ENCODE measurements around the gene CAMTA1.

CAMTA1 gene

DNA sequence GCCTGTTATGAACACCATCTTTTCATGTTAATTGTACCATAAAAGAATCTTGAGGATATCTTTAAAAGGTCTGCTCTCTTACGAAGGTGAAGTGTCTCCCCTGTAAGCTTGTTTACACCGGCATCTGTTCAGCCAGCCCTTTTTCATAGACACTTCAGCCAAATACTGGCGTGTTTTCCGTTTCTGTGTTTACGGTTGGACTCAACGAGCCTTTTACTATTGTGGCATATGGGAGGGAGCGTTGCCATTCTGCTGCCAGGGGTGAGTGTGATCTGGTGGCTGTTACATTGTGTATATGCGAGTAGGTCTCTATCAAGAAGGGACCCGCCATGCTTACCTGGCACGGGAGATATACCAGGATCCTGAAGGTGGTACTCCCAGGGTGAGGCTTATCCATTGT lies 433.8 kb downstream of the CAMTA1 start:
- TF ChIP-seq JUND (IDR thresholded peaks at IDR 0.05; ENCODE audit: low read depth) = no peak
- DNase-seq (ENCODE audit: low read depth in 1 of 2, low spot score in 1 of 2) = no peak
- in situ Hi-C loops (cut with HindIII; ENCODE audit: low pct_unique_long_range_greater_than_20kb, low sequenced_read_pairs) = no loop called here

DNA sequence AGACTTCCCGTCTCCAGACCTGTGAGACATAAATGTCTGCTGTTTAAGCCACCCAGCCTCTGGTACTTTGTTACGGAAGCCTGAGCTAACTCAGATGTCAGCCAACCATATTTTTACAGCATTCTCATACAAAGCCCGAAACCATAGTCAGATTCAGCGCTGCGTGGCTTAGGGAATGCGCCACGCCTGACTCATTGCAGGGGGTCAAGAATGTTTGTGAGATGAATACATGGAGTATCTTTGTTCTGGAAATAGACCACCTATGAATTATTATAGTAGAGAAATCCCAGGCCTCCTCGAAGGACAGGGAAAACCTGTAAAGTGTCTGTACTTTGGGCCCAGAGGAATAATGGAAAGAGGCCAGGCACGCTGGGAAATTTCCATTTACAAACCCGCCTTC lies 434.8 kb downstream of the CAMTA1 start:
- in situ Hi-C loops (cut with HindIII; ENCODE audit: low pct_unique_long_range_greater_than_20kb, low sequenced_read_pairs) = no loop called here
- no peak for DNase-seq (ENCODE audit: low read depth in 1 of 2, low spot score in 1 of 2)
- no peak for TF ChIP-seq JUND (IDR thresholded peaks at IDR 0.05; ENCODE audit: low read depth)

DNA sequence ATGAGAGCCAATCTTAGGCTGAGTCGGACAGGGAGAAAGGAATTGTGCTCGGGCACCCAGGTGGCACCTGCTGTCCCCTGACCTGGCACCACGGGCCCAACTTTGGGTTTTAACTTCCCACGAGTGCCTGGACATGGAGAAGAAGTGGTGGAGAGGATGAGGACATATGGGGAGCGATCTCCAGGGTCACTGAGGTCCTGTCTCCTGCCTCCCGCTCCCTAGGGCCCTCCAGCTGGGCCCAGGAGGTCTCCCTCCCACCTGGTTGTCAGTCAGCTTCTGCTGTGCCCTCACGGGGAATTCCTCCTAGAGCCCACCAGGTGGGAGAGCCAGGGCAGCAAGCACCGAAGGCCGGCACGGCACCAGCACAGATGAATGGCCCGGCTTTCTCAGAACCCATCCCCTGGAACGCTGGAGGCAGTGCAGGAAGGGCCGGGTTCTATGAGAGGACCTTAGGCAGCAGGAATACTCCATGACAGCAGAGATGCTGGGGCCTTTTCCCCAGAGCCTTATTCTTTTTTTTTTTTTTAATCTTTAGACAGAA lies 435.5 kb downstream of the CAMTA1 start:
- in situ Hi-C loops (cut with HindIII; ENCODE audit: low pct_unique_long_range_greater_than_20kb, low sequenced_read_pairs) = no loop called here
- DNase-seq (ENCODE audit: low read depth in 1 of 2, low spot score in 1 of 2) = no peak
- TF ChIP-seq JUND (IDR thresholded peaks at IDR 0.05; ENCODE audit: low read depth) = no peak

DNA sequence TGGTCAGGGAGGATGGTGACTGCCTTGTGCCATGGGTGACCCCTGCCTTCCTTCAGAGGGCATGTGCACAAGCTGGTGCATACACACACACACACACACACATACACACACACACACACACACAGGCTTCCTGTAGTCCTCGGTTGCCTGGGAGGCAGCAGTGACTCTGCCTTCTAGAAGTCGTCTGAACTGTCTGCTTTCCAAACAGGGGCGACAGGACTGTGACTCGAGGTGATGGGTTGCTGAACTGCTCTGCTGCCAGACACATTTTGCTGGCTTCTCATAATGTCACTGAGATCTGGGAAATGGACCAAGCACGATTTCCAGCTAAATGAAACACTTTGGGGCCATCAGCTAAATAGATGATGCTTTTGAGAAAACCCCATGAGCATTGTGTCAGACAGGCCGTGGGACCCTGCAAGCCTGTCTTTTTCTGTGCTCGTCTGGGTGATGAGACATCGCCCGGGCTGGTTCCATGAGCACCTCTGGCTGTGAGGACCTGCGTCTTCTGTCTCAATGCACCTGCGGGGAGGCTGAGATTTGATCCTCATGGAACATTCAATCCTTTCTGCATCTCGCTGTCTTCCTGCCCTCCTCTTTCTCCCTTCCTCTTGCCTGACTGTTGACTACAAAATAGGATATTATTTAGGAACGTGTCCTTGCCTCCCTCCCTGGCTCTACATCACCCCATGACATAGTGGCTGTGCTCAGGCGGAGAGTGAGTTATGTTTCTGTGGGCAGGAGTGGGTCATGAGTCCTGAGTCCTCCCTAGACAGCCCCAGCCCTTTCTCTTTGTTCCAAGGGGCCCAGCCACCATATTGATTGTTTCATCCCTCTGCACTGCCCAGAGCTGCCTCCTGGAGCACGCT lies 436.8 kb downstream of the CAMTA1 start:
- no peak for DNase-seq (ENCODE audit: low read depth in 1 of 2, low spot score in 1 of 2)
- in situ Hi-C loops (cut with HindIII; ENCODE audit: low pct_unique_long_range_greater_than_20kb, low sequenced_read_pairs) = no loop called here
- TF ChIP-seq JUND (IDR thresholded peaks at IDR 0.05; ENCODE audit: low read depth) = no peak

DNA sequence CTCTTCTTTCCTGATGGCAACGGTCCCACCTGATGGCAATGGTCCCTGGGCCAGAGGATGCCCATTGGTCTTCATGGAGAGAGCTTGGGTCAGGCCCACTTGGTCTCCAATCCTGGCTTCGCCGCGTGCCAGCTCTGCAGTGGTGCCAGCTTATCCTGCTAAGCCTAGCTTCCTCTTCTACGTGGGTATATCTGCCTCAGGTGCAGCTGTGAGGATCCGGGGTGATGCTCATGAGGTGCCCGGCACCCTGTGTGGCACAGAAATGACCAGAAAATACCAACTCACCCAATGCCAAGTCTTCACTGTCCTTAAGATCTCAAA lies 437.4 kb downstream of the CAMTA1 start:
- in situ Hi-C loops (cut with HindIII; ENCODE audit: low pct_unique_long_range_greater_than_20kb, low sequenced_read_pairs) = no loop called here
- no peak for TF ChIP-seq JUND (IDR thresholded peaks at IDR 0.05; ENCODE audit: low read depth)
- no peak for DNase-seq (ENCODE audit: low read depth in 1 of 2, low spot score in 1 of 2)

DNA sequence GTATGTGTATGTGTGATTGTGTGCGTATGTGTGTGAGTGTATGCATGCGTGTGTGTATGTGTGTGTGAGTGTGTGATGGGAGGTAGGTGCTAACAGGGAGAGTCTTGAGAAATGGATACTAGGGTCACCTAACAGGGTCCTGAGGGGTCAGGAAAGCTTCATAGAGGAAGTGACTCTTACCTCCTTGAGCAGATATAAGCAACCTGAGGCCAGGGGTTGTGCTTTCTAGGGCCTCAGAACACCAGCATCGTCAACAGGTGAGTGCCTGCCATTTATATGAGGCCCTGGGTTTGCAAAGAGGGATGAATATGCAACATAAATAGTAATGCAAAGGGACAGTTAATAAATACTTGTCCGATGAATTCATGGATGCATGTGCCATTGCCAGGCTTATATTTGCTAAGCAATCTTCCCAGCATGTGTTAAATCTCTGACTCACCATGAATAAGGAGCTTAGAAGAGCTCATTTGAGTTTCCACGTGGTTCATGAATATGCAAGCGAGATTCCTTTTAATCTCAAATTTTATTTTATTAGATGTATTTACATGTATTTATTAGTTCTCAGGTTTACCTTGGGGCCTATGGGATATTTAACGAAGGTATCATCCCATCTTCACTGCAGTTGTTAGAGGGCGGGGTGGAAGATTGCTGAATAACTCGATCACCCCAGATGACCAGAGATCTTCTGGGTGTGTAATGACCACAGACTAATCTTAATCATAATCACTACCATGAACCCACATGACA lies 438.3 kb downstream of the CAMTA1 start:
- TF ChIP-seq JUND (IDR thresholded peaks at IDR 0.05; ENCODE audit: low read depth) = no peak
- in situ Hi-C loops (cut with HindIII; ENCODE audit: low pct_unique_long_range_greater_than_20kb, low sequenced_read_pairs) = no loop called here
- peak; percentile 9 to 26 for DNase-seq (ENCODE audit: low read depth in 1 of 2, low spot score in 1 of 2)

DNA sequence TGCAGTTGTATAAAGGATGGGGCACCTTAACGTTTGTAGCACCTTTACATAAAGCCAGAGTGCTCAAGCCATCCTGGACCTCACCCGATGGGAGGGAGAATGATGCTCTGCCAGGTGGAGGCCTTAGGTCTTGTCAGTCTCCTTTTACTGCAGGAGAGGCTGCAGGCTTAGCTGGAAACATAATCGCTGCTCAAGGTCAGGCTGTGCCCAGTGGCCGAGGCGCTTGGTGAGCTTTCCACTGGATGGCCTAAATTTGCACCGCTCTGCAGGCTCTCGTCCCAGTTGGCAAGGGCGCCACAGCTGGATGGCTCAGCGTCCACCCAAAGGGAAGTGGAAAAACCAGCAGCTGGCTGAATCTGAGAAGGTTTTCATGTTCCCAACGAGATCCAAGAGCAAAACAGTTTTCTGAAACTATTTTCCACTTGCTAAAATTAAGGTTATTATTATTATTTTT lies 438.9 kb downstream of the CAMTA1 start:
- TF ChIP-seq JUND (IDR thresholded peaks at IDR 0.05; ENCODE audit: low read depth) = no peak
- in situ Hi-C loops (cut with HindIII; ENCODE audit: low pct_unique_long_range_greater_than_20kb, low sequenced_read_pairs) = no loop called here
- peak in 1 of 2 experiments; percentile 5 for DNase-seq (ENCODE audit: low read depth in 1 of 2, low spot score in 1 of 2)

DNA sequence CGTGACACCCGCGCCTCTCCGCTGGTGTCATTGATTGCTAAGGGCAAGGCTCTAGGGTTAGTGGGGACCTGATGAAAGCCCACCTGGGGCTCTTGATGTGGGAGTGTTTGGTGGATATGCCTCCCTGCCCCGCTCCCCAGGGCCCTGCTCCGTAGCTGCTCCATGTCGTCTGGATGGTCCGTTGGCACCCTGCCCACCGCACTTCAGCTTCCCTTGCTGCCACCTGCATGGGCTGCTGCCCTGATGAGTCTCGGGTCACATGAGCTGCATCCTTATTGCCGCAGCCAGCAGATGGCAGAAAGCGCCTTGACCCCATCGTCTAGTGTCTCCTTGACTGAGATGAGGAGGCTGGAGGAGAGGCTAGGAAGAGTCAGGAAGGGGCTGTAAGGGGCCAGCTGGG lies 439.4 kb downstream of the CAMTA1 start:
- in situ Hi-C loops (cut with HindIII; ENCODE audit: low pct_unique_long_range_greater_than_20kb, low sequenced_read_pairs) = no loop called here
- DNase-seq (ENCODE audit: low read depth in 1 of 2, low spot score in 1 of 2) = peak in 1 of 2 experiments; percentile 55
- TF ChIP-seq JUND (IDR thresholded peaks at IDR 0.05; ENCODE audit: low read depth) = no peak

DNA sequence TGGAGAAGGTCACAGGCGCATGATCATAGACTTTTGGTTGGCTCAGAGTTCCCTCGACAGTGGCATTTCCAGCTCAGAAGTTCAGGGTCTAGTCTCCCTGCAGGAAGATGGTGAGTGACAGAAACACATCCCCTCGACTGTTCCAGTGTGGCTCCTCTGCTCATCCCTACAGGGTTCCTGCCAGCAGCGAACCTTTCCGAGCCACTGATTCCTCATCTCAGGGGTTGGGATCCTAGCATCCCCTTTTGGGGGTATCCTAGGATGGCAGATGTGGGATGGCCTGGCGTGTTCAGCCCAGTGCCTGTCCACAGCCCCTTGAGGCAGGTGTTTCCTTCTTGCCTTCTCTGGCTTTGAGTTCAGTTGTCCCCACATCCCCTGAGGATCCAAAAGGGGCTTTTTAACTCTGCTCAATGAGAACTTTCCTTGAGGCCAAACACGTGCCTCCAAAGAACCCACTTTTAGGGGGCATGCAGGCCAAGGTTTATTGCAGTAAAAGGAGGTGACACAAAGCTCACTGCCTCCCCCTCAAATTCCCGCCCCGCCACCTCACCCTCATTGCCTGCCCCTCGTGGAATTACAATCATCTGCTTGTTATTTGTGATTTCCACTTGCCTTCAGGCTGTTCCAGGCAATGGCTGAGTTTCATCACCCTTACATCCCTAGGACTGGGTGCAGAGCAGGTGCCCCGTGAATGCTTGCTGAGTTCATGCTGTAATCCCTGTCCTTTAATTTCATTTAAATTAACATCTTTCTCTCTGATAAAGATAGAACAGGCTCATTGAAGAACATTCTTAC lies 440.7 kb downstream of the CAMTA1 start:
- DNase-seq (ENCODE audit: low read depth in 1 of 2, low spot score in 1 of 2) = no peak
- in situ Hi-C loops (cut with HindIII; ENCODE audit: low pct_unique_long_range_greater_than_20kb, low sequenced_read_pairs) = no loop called here
- TF ChIP-seq JUND (IDR thresholded peaks at IDR 0.05; ENCODE audit: low read depth) = no peak

DNA sequence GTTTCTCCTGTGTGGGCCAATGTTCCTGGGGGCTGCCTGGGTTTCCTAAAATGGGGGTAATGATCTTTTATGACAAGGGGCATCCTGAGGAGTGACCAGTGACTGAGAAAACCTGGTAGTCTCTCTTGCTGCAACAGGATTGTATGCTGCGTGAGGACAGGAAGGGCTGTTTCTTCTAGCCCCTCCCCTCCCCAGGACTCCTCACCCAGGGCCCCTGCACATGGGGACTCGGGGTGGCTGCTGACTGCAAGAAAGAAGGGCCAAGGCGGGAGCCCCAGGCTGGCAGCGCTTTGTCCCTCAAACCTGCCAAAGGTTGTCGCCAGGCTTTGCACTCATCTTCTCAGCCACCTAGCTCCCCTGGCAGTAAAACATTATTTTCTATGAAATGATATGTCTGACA lies 442.4 kb downstream of the CAMTA1 start:
- no peak for TF ChIP-seq JUND (IDR thresholded peaks at IDR 0.05; ENCODE audit: low read depth)
- in situ Hi-C loops (cut with HindIII; ENCODE audit: low pct_unique_long_range_greater_than_20kb, low sequenced_read_pairs) = no loop called here
- DNase-seq (ENCODE audit: low read depth in 1 of 2, low spot score in 1 of 2) = no peak

DNA sequence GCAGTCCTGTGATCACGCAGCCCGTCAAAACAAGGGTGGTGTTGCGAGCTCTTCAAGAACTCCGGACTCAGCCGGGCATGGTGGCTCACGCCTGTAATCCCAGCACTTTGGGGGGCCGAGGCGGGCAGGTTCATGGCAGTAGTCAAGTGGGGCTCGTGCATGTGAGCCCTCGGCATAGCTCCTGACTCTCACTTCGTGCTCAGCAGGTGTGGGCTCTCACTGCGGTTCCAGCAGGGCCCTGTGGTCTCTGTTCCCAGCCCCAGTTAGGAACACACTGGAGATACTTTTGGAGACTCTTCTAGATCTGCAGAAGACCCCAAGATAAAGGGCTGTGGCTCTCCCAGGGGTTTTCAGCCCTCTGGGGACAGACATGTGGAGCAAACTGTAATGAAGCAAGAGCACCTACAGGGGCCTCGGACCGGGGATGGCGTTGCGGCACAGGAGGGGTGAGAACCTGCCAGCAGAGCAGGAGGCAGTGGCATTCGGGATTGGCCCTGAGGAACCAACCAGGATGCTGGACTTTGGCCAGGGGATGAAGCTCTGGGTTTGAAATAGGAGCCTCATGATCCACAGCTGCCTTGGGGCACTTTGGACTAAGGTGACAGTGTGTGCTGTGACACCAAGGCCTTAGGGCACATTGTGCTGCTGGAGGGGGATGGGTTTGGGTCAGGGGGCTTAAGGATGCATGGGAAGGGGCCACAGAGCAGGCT lies 443.2 kb downstream of the CAMTA1 start:
- DNase-seq (ENCODE audit: low read depth in 1 of 2, low spot score in 1 of 2) = peak in 1 of 2 experiments; percentile 73
- in situ Hi-C loops (cut with HindIII; ENCODE audit: low pct_unique_long_range_greater_than_20kb, low sequenced_read_pairs) = no loop called here
- no peak for TF ChIP-seq JUND (IDR thresholded peaks at IDR 0.05; ENCODE audit: low read depth)

DNA sequence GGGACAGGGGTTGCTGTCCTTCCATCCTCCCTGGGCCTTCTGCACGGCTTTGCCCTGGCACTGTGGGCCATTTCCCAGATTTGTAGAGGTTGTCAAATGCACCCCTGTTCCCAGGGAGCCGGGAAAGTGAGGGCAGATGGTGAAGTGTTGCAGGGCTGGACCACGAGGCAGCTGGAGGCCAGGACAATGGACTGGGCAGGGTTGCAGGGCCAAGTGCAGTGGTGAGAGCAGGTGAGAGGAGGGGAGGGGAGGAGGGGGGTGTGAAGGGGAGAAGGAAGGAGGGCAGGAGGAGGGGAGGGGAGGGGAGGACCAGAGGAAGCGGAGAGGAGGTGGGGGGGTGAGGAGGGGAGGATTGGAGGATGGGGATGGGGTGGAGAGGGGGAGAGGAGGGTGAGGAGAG lies 443.9 kb downstream of the CAMTA1 start:
- in situ Hi-C loops (cut with HindIII; ENCODE audit: low pct_unique_long_range_greater_than_20kb, low sequenced_read_pairs) = no loop called here
- TF ChIP-seq JUND (IDR thresholded peaks at IDR 0.05; ENCODE audit: low read depth) = no peak
- no peak for DNase-seq (ENCODE audit: low read depth in 1 of 2, low spot score in 1 of 2)
